Activated naive CD4-positive, alpha-beta T cell treated with anti-CD3 and anti-CD28 coated beads, Interleukin-2, amount 50 U/mL, for 16 hours (primary cell): ENCODE measurements around the gene MMADHC.

ENCODE experiments used
- DNase-seq: peaks from one replicate; pipeline ENCODE4 v3.0.0-alpha.2; 2020

Gene MMADHC

GRCh38 chr2:149587220-149587949 lies at the start of gene MMADHC:
TSS of gene MMADHC (minus strand) at chr2:149587775. CDS start at chr2:149587097, 678 bp downstream.
- DNase-seq: peak; percentile 94

GRCh38 chr2:149634103-149634502 lies 46.5 kb upstream of the MMADHC start:
- no peak for DNase-seq

GRCh38 chr2:149630445-149630844 lies 42.9 kb upstream of the MMADHC start:
- DNase-seq: no peak

GRCh38 chr2:149629026-149629425 lies 41.5 kb upstream of the MMADHC start:
- DNase-seq: no peak

- no peak for DNase-seq
Measured at GRCh38 chr2:149627111-149627801, 39.7 kb upstream of the MMADHC start.

GRCh38 chr2:149625671-149626070 lies 38.1 kb upstream of the MMADHC start:
- no peak for DNase-seq

- DNase-seq: no peak
Measured at GRCh38 chr2:149625271-149625670, 37.7 kb upstream of the MMADHC start.

- DNase-seq: no peak
Measured at GRCh38 chr2:149622343-149622742, 34.8 kb upstream of the MMADHC start.

GRCh38 chr2:149617476-149617875 lies 29.9 kb upstream of the MMADHC start:
- no peak for DNase-seq

GRCh38 chr2:149616681-149617456 lies 29.3 kb upstream of the MMADHC start:
- DNase-seq: no peak

- DNase-seq: no peak
Measured at GRCh38 chr2:149613704-149614103, 26.1 kb upstream of the MMADHC start.

GRCh38 chr2:149612122-149612521 lies 24.5 kb upstream of the MMADHC start:
- no peak for DNase-seq

GRCh38 chr2:149611100-149611820 lies 23.7 kb upstream of the MMADHC start:
- DNase-seq: no peak

- no peak for DNase-seq
Measured at GRCh38 chr2:149606251-149606811, 18.8 kb upstream of the MMADHC start.

GRCh38 chr2:149603248-149603647 lies 15.7 kb upstream of the MMADHC start:
- DNase-seq: no peak

GRCh38 chr2:149601141-149601796 lies 13.7 kb upstream of the MMADHC start:
- no peak for DNase-seq

- DNase-seq: peak; percentile 32
Measured at GRCh38 chr2:149597668-149598326, 10.2 kb upstream of the MMADHC start.

- DNase-seq: no peak
Measured at GRCh38 chr2:149597050-149597667, 9.6 kb upstream of the MMADHC start.

GRCh38 chr2:149596471-149596870 lies 8.9 kb upstream of the MMADHC start:
- DNase-seq: no peak

GRCh38 chr2:149595056-149595963 lies 7.7 kb upstream of the MMADHC start:
- no peak for DNase-seq
